ENCODE data around the gene CARD11. TPM values are rescaled to one million over a fixed set of nuclear protein-coding genes. Genes with fewer than 3 reads are reported as not detected.

Gene CARD11
- total RNA-seq, 1 donor, result under 0.01 TPM

DNA sequence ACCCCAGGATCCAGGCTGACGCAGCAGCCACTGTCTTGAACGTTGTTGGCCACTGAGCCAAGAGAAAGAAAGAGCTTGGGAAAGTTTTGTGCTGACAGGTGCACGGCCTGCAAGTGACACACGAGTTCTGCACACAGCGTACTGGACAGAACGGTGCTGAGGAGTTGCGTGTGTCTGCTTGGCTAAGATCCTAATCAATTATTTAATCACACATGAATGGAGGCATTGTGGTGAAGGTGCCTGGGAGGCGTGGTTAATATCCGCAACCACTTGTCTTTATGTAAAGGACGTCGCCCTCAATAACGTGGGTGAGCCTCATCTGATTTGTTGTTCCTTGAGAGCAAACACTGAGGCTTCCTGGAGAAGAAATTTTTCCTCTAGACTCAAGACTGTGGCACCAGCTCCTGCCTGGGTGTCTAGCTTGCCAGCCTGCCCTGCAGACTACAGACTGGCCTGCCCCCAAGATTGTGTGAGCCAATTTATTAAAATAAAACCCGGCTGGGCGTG, 183.0 kb downstream of the CARD11 start:
- H3K4me3 ChIP-seq (ENCODE audit: low read depth, low read length), result no peak overlapping the region
- no peak for TF ChIP-seq CTCF (IDR thresholded peaks at IDR 0.05; ENCODE audit: insufficient read depth, low read length)
- no peak for DNase-seq (ENCODE audit: low read depth)

GRCh38 chr7:2859952-2860351, 183.7 kb downstream of the CARD11 start:
- no peak for TF ChIP-seq CTCF (IDR thresholded peaks at IDR 0.05; ENCODE audit: insufficient read depth, low read length)
- no peak overlapping the region for H3K4me3 ChIP-seq (ENCODE audit: low read depth, low read length)
- no peak for DNase-seq (ENCODE audit: low read depth)

- TF ChIP-seq CTCF (IDR thresholded peaks at IDR 0.05; ENCODE audit: insufficient read depth, low read length), result no peak
- DNase-seq (ENCODE audit: low read depth), result no peak
- H3K4me3 ChIP-seq (ENCODE audit: low read depth, low read length), result no peak overlapping the region
These were observed 185.0 kb downstream of the CARD11 start for GRCh38 chr7:2858621-2859020.

DNA sequence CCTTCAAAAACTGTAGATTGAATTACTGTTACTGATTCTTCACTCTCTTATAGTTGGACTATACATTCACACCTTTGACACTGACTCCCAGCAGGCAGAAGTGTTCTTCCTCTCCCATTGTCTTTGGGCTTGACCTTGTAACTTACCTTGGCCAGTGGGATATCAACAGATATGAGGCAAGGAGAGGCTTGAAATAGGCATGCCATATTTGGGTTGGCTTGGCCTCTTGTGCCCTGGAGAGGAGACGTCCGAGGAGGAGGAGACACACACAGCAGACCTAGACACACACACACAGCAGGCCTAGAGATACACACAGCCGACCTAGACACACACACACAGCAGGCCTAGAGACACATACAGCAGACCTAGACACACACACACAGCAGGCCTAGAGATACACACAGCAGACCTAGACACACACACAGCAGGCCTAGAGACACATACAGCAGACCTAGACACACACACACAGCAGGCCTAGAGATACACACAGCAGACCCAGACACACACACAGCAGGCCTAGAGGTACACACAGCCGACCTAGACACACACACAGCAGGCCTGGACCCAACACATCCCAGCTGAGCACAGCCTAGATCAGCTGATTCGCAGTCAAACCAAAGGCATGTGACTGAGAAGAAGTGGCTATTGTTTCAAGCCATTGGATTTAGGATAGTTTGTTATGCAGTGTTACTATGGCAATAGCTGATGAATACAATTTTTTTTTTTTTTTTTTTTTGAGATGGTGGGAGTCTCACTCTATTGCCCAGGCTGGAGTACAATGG, 187.1 kb downstream of the CARD11 start:
- no peak for TF ChIP-seq CTCF (IDR thresholded peaks at IDR 0.05; ENCODE audit: insufficient read depth, low read length)
- H3K4me3 ChIP-seq (ENCODE audit: low read depth, low read length), result no peak overlapping the region
- no peak for DNase-seq (ENCODE audit: low read depth)

Other genes starting within 250 kb of the CARD11 start
- 16.2 and 19.5 TPM in 2 replicates for gene GNA12, start 199.6 kb downstream of the CARD11 start, total RNA-seq (ENCODE audit: low replicate concordance)